Spinal cord (tissue), 10 donors: ENCODE data around the gene XYLT1. TPM values are rescaled to one million over a fixed set of nuclear protein-coding genes. Genes with fewer than 3 reads are reported as not detected.

Experiments used
- DNase-seq, 6 donors: peaks; one replicate each; pipeline versions ENCODE4 v3.0.0 to v3.0.0-alpha.2; 2013 to 2015; ENCODE audit warnings: low spot score in 6 of 6, low read depth in 4 of 6
- H3K27ac ChIP-seq: one replicate; pipeline ENCODE4 v1.5.1; 2013; ENCODE audit warnings: low read depth, low read length, control low read depth
- H3K27me3 ChIP-seq: one replicate; pipeline ENCODE4 v1.6.1; 2013; ENCODE audit warnings: low read length; ENCODE audit not compliant: control insufficient read depth, insufficient read depth
- H3K36me3 ChIP-seq: one replicate; pipeline ENCODE4 v1.6.1; 2013; ENCODE audit warnings: low read length; ENCODE audit not compliant: control insufficient read depth, insufficient read depth
- H3K4me1 ChIP-seq: one replicate; pipeline ENCODE4 v1.6.1; 2013; ENCODE audit warnings: low read length; ENCODE audit not compliant: control insufficient read depth, insufficient read depth
- H3K4me3 ChIP-seq: one replicate; pipeline ENCODE4 v1.5.1; 2013; ENCODE audit warnings: low read depth, low read length, control low read depth
- H3K9me3 ChIP-seq: one replicate; pipeline ENCODE4 v1.6.1; 2013; ENCODE audit warnings: low read length; ENCODE audit not compliant: control insufficient read depth, insufficient read depth
- WGBS: methylation state at CpG from one replicate; pipeline ENCODE4 v1.1.5; 2013; ENCODE audit warnings: missing lambda C conversion rate; ENCODE audit not compliant: insufficient coverage; 5-methylcytosine and 5-hydroxymethylcytosine counted together
- polyA plus RNA-seq, 2 donors: library from polyadenylated mRNA; unstranded; fragments of 120-200 nt; gene quantifications; one replicate each; pipeline ENCODE4 v1.2.1, GENCODE V29; 2013; ENCODE audit not compliant: insufficient read length in 2 of 2
- total RNA-seq, 2 donors: library from RNA; depleted of rRNA in 1 of 2; stranded (reverse); fragments of 120-200 nt in 1 of 2; fragments of >200 nt in 1 of 2; gene quantifications; one replicate each; pipeline versions ENCODE4 v1.2.3 to v1.2.4, GENCODE V29; 2013 to 2014
- donor health status: healthy.

Gene XYLT1
- total and polyA plus RNA-seq, 4 donors = 13.0 to 17.0 (median 15.2) TPM

DNA sequence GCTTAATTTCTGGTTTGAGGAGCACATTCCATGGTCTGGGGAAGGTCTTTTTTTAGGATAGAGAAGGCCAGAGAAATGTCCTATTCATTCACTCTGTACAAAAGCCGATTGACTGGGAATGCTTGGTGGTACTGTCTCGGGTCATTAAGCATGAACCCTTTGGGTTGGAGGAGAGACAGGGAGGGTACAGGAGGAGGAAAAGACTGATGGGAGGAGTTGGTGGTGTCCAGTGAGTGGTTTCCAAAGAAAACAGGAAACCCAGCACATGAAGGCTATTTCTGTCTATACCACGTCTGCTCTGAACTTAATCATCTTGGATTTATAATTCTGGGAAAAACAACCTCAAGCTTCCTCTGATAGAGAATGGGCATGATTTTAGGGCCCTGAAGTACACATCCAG, 111.9 kb downstream of the XYLT1 start:
- Histone ChIP-seq H3K4me3 (no peak overlapping the region), H3K27ac (no peak overlapping the region), H3K36me3 (peaks cover 2% of the 10 kb centered on the region), H3K9me3 (no peaks in the 10 kb centered on the region), H3K4me1 (peaks cover 31% of the 10 kb centered on the region), H3K27me3 (no peaks in the 10 kb centered on the region)
- peak in 1 of 6 donors; percentile 54 for DNase-seq
- WGBS = 40% methylated on average over 3 of the region's 3 CpGs

DNA sequence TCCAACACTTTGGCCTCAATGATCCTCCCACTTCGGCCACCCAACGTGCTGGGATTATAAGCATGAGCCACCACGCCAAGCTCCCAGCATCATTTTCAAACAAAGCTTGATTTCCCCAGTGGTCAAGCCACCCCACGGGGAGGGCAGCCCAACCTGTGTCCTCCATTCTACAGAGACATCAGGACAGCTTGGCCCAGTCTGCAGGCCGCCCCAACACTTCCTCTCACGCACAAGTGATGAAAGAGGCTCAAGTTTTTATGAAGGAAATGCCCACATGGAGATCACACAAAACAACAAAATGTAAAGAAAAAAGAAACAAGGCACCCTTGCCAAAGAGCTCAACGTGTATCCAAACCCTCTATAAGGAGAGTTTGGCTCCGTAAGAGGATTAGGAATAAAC, 112.4 kb downstream of the XYLT1 start:
- 67% methylated on average over 6 of the region's 8 CpGs for WGBS
- H3K27ac ChIP-seq = peak overlapping the region; percentile 3
- H3K9me3 ChIP-seq = no peaks in the 10 kb centered on the region
- H3K4me1 ChIP-seq = peaks cover 32% of the 10 kb centered on the region
- H3K36me3 ChIP-seq = peaks cover 2% of the 10 kb centered on the region
- no peak overlapping the region for H3K4me3 ChIP-seq
- H3K27me3 ChIP-seq = no peaks in the 10 kb centered on the region
- DNase-seq = no peak

DNA sequence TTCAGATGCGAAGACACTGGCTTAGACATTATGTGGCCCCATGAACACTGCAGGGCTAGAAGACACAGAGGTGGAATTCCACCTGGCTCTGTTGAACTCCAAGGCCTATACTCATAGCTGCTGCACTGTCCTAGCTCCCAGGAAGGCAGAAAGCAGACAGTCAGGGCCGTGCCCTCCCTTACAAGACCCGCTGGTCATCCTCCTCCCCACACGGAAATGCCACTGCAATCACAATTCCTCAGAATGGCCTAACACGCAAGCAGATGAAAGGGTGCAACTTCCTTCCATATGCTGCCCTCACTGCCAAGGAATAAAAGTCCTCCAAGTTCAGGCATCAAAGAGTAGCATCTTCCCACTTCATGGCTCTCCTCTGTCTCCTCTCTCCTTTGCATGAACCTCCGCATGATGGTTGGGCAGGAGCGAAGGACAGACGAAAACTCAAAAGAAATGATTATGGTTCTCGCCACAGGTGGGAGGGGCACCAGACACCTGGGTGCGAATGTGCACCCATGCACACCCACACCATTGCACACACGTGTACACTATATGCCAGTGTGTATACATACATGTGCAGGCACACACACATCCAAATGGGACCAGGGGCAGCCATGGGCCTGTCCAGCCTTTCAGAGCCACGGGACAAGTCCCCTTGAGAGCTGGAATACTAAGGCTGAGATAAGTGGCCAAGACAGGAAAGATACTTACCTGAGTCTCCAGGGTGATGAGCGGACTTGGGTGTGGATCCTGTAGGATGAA, 113.3 kb downstream of the XYLT1 start:
- peaks cover 32% of the 10 kb centered on the region for H3K4me1 ChIP-seq
- WGBS = 94% methylated on average over 9 of the region's 13 CpGs
- no peak overlapping the region for H3K4me3 ChIP-seq
- peaks cover 2% of the 10 kb centered on the region for H3K36me3 ChIP-seq
- DNase-seq = no peak
- no peaks in the 10 kb centered on the region for H3K27me3 ChIP-seq
- no peak overlapping the region for H3K27ac ChIP-seq
- no peaks in the 10 kb centered on the region for H3K9me3 ChIP-seq

DNA sequence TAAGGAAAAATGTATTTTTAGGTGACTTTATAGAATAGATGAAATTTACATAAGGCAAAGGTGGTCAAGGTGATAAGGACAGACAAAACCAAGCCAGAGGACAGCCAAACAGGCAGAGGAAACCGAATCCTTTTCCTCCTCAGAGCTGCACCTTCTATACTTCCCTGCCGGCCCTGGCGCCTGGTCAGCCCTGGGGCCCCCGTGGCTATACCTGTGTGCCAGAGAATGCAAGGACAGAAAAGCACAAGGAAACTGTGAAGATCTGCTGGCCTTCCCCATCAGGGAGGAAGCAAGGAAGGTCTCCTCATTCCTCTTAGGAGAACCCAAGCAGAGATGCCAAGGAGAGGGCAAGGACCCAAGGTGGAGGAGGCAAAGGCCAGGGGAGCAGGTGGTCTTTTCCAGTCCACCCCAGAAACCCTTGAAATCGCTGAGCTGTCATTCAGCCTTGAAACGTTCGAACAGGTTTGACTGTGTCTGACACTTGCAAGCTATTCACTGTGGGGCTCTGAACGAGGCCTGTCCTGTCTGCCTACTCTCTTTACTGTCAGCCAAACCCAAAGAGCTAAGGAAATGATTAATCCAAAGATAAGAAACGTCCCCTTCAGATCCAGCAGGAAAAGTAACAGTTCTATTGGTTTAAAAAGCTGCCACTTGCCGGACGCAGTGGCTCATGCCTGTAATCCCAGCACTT, 114.4 kb downstream of the XYLT1 start:
- DNase-seq = no peak
- no peak overlapping the region for H3K27ac ChIP-seq
- peaks cover 32% of the 10 kb centered on the region for H3K4me1 ChIP-seq
- WGBS = 89% methylated on average over 11 of the region's 11 CpGs
- H3K4me3 ChIP-seq = no peak overlapping the region
- no peaks in the 10 kb centered on the region for H3K9me3 ChIP-seq
- peaks cover 2% of the 10 kb centered on the region for H3K36me3 ChIP-seq
- H3K27me3 ChIP-seq = peaks cover 2% of the 10 kb centered on the region

DNA sequence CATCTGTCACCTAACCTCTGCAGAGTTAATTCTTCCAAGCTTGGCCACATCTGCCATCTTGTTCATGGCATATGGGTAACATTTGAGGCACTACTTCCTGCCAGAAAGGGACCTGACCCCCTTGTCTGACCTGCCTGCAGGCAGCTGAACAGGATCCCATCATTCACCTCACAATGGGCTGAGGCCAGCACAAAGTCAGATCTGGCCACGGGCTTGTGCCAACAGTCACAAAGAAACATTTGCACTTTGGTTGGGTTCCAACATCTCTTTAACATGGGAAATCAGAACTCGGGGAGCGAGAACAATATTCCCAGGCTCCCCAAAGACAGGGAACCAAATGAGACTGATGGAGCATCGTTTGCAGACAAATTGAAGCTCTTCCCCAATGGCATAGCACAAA, 116.1 kb downstream of the XYLT1 start:
- peak in 1 of 6 donors; percentile 73 for DNase-seq
- Histone ChIP-seq H3K27me3 (peaks cover 2% of the 10 kb centered on the region), H3K4me1 (peaks cover 26% of the 10 kb centered on the region), H3K9me3 (no peaks in the 10 kb centered on the region), H3K4me3 (no peak overlapping the region), H3K27ac (no peak overlapping the region), H3K36me3 (peaks cover 2% of the 10 kb centered on the region)
- WGBS = 47% methylated on average over 4 of the region's 4 CpGs

DNA sequence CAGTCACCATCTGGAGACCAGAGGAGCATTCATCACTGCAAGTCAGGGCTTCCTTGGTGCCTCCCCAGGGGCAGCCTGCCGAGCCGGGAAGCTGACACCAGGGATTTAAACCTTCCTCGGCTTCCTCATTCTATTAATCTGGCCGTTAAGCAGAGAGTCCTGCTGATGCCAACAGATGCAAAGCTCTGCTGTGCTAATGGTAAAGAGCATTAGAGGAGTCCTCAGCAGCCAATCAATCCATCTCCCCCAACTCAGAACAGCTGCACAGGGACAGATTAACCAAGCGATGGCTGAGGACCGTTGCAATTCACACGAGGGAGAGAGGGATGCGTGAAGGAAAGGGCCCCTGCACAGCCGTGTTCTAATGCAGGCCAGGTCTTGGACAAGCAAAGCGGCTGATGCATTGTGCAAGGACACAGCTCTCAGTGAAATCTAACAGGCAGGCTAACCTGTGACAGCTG, 116.6 kb downstream of the XYLT1 start:
- Histone ChIP-seq H3K27me3 (peaks cover 2% of the 10 kb centered on the region), H3K4me1 (peaks cover 24% of the 10 kb centered on the region), H3K27ac (no peak overlapping the region), H3K9me3 (no peaks in the 10 kb centered on the region), H3K36me3 (peaks cover 2% of the 10 kb centered on the region), H3K4me3 (no peak overlapping the region)
- DNase-seq = peak in 2 of 6 donors; percentile 33 to 92
- 23% methylated on average over 7 of the region's 10 CpGs for WGBS

DNA sequence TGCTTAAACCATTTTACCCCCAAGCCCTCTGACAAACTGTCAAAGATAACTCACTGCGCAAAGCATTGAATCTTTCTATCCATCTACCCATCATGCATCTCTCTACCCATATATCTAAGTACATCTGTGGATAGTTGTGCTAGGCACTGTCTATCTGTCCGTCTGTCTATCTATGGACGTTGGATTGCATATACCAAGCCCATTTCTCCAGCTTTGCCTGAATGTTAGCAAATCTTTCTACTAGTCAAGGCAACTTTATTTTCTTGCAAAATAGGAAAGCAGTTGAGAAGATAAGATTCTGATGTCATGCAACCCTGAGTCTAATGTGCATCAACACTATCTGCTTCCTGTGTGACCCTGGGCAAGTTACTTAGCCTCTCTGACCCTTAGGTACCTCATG, 117.2 kb downstream of the XYLT1 start:
- Histone ChIP-seq H3K4me1 (peaks cover 24% of the 10 kb centered on the region), H3K27ac (no peak overlapping the region), H3K36me3 (peaks cover 2% of the 10 kb centered on the region), H3K4me3 (no peak overlapping the region), H3K27me3 (peaks cover 2% of the 10 kb centered on the region), H3K9me3 (no peaks in the 10 kb centered on the region)
- DNase-seq = no peak
- no CpG with 5 or more reads among the region's 3 CpGs for WGBS

DNA sequence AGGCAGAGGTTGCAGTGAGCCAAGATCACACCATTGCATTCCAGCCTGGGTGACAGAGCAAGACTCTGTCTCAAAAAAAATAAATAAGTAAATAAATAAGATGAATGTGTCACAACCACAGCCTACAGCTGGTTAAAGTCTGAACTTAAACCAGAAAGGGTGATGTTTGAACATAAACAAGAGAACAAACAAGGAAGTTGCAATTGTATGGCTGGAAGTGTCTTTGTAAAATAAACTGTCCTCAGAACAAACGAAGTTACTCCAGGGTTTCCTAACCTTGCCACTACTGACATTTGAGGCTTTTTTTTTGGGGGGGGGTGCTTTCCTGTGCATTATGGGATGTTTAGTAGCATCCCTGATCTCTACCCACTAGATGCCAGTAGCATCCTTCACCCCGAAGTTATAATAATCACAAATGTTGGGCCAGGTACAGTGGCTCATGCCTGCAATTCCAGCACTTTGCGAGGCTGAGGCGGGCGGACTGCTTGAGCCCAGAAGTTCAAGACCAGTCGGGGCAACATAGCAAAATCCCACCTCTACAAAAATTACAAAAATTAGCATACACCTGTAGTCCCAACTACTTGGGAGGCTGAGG, 119.2 kb downstream of the XYLT1 start:
- H3K9me3 ChIP-seq = no peaks in the 10 kb centered on the region
- 86% methylated on average over 1 of the region's 6 CpGs for WGBS
- H3K27me3 ChIP-seq = peaks cover 2% of the 10 kb centered on the region
- peaks cover 21% of the 10 kb centered on the region for H3K4me1 ChIP-seq
- peaks cover 2% of the 10 kb centered on the region for H3K36me3 ChIP-seq
- no peak for DNase-seq
- no peak overlapping the region for H3K4me3 ChIP-seq
- H3K27ac ChIP-seq = no peak overlapping the region

DNA sequence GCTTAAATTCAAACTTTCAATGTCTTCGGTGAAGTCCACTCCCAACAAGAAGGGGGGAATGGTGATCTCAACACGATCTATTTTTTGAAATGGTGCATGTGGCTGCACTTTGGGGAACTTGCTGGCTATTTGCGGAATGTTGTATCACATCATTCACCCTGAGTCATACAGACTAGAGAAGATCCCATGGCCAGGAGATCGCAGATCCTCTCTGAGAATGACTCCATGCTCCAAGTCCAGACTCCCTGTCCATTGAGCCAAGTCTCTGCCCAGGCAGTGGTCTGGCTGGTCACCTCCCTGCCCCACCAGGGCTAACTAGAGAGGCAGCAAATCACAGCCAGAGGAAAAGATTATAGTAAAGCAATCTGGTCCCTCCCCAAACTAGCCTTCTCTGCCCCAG, 120.6 kb downstream of the XYLT1 start:
- WGBS = 100% methylated on average over 2 of the region's 4 CpGs
- no peak for DNase-seq
- H3K4me3 ChIP-seq = no peak overlapping the region
- peaks cover 2% of the 10 kb centered on the region for H3K27me3 ChIP-seq
- no peak overlapping the region for H3K27ac ChIP-seq
- no peaks in the 10 kb centered on the region for H3K9me3 ChIP-seq
- peaks cover 25% of the 10 kb centered on the region for H3K4me1 ChIP-seq
- H3K36me3 ChIP-seq = no peaks in the 10 kb centered on the region
